Right lobe of liver (tissue), 4 donors: Measurements from ENCODE around the gene RNASET2.

Experiments
- POLR2A ChIP-seq: fragments of 450-650 bp; IDR thresholded peaks from one replicate; pipeline ENCODE4 v1.6.1; 2017; ENCODE audit warnings: antibody characterized with exemption, mild to moderate bottlenecking
- TF ChIP-seq, protein P1 (sequence below), 4 donors: fragments of 200-600 bp in 3 of 4; fragments of 450-650 bp in 1 of 4; IDR thresholded peaks; one replicate each; pipeline versions ENCODE4 v1.5.1 to v1.8.0; 2016 to 2022; ENCODE audit warnings: antibody characterized with exemption in 4 of 4, mild to moderate bottlenecking in 2 of 4
- donor health status: DM: no; HTN: no; CAD: no.
- donor health status: DM: no; HTN: no; CAD: no.
- donor health status: DM: no; HTN: yes; CAD: no.

DNA sequence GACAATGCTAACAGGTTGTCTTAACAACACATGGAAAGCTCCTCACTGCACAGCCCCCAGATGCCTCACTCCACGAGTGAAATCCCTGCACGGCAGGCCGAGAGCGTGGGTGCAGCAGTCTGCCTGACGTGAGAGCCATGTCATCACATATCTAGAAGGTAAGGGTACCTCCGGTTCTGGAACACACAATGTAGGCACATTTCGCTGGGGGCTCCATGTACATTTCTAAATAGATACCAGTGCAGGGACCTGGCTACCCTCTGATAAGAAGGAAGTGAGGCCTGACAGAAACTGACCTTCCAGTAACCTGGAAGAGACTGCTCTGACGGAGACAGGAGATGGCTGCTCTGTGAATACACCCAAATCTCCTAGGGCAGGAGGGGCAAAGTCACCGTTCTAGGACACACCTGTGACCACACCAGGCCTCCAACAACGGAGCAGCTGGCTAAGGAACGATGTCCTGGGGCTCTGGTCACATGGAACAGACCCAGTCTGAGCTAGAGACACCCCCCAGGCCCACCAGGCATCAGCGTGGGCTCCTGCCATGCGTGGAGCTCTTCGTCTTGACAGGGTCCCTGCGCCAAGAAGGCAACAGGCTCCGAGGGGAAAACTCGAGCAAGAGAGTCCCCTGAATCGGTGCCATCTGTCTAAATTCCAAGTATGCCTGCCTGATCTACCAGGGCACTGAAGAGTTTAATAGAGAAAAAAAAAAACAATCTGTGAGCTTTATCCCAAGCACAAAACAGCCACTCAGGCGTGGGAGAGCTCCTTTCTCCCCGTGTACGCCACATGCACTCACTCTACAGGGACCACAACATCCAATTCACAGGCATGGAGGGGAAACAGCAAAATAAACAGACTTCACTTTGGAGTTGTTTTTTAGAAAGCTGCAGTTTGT lies 27.5 kb downstream of the RNASET2 start:
- TF ChIP-seq, protein P1, sequence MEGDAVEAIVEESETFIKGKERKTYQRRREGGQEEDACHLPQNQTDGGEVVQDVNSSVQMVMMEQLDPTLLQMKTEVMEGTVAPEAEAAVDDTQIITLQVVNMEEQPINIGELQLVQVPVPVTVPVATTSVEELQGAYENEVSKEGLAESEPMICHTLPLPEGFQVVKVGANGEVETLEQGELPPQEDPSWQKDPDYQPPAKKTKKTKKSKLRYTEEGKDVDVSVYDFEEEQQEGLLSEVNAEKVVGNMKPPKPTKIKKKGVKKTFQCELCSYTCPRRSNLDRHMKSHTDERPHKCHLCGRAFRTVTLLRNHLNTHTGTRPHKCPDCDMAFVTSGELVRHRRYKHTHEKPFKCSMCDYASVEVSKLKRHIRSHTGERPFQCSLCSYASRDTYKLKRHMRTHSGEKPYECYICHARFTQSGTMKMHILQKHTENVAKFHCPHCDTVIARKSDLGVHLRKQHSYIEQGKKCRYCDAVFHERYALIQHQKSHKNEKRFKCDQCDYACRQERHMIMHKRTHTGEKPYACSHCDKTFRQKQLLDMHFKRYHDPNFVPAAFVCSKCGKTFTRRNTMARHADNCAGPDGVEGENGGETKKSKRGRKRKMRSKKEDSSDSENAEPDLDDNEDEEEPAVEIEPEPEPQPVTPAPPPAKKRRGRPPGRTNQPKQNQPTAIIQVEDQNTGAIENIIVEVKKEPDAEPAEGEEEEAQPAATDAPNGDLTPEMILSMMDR (IDR thresholded peaks at IDR 0.05), result no peak
- no peak for TF ChIP-seq POLR2A
